WI38 (cell line): Measurements from ENCODE around the gene RNF26.

ENCODE experiments used
- H3K4me3 ChIP-seq: 2 replicates; pipeline ENCODE4 v1.5.1; 2011; ENCODE audit warnings: low read depth, mild to moderate bottlenecking, control low read depth, low read length
- TF ChIP-seq, protein P1 (sequence below): IDR thresholded peaks from 2 replicates; pipeline ENCODE4 v1.5.1; 2012; ENCODE audit warnings: low read depth, mild to moderate bottlenecking, control low read depth, low read length

RNF26 gene

DNA sequence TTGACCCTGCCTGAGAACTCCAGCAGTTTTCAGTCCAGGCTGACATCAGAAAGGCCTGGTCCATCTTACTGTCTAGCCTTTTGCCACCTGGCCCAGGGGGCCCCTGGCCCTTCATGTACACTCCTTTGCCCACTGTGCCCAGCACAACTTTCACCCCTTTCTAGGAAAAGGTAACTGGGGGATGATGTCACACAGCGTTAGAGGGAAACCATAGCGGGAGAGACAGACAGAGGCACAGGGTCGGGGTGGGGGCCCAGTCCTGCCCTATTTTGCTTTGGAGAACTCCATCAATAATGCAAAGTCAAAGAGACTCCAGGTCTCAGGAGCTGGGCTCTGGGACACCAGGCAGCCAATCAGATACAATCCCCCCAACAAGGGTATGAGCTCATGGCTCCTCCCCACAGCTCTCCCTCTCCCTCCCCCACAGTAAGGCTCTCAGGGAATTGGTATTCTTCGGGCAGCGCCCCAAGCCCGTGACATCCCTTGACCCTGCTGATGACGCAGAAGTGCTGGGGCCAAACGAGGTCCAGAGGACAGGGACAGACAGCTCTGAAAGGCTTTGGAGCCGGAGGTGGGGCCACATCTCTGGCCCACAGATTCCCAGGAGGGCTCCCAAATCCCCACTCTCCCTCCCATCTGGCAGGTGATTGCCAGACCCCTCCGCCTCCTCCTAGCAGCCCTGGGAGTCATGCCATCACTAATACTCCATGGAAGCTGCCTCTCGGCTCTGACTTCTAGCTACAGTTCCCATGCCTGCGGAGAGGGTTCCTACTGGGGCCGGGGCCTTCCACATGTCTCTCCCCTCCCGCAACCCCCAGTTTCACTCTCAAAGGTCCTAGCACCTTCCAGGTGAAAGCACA, 41.2 kb downstream of the RNF26 start:
- TF ChIP-seq, protein P1, sequence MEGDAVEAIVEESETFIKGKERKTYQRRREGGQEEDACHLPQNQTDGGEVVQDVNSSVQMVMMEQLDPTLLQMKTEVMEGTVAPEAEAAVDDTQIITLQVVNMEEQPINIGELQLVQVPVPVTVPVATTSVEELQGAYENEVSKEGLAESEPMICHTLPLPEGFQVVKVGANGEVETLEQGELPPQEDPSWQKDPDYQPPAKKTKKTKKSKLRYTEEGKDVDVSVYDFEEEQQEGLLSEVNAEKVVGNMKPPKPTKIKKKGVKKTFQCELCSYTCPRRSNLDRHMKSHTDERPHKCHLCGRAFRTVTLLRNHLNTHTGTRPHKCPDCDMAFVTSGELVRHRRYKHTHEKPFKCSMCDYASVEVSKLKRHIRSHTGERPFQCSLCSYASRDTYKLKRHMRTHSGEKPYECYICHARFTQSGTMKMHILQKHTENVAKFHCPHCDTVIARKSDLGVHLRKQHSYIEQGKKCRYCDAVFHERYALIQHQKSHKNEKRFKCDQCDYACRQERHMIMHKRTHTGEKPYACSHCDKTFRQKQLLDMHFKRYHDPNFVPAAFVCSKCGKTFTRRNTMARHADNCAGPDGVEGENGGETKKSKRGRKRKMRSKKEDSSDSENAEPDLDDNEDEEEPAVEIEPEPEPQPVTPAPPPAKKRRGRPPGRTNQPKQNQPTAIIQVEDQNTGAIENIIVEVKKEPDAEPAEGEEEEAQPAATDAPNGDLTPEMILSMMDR: no peak
- H3K4me3 ChIP-seq: no peak overlapping the region

DNA sequence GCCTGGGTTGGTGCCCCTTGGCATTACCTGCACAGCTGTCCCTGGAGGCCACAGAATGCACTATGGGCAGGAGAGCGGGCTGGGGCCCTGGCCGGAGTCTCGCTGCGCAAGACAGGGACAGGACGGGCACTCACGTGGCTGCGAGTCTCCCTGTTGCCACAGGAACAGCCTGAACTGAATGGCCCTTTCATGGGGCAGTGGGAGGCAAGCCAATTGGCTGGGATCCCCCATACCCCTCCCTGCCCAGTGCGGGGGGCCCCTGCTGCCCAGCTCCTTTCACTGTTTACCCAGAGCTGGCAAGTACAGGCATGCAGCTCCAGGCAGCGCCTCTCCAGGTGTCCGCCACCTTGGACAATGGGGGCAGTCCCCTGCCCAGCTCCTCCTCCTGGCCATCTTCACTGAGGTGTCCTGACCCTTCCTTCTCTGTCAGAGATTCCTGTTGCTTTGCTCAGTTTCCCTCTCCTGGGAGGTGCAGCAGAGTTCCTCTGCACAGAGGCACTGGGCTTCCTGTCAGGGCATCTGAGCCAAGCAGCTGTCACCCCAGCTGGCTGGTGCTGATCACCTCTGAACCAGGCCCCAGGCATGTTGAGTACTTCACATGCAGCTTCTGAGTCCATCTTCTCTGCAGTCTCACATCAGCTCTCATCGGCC, 42.0 kb downstream of the RNF26 start:
- TF ChIP-seq, protein P1: no peak
- no peak overlapping the region for H3K4me3 ChIP-seq

GRCh38 chr11:119377112-119377901, 43.0 kb downstream of the RNF26 start:
- TF ChIP-seq, protein P1: no peak

GRCh38 chr11:119377961-119378667, 43.8 kb downstream of the RNF26 start:
- no peak overlapping the region for H3K4me3 ChIP-seq
- TF ChIP-seq, protein P1: no peak

More at GRCh38 chr11:119377112-119377901, 43.0 kb downstream of the RNF26 start:
- H3K4me3 ChIP-seq: no peak overlapping the region

GRCh38 chr11:119378851-119379465, 44.6 kb downstream of the RNF26 start:
- TF ChIP-seq, protein P1: no peak

DNA sequence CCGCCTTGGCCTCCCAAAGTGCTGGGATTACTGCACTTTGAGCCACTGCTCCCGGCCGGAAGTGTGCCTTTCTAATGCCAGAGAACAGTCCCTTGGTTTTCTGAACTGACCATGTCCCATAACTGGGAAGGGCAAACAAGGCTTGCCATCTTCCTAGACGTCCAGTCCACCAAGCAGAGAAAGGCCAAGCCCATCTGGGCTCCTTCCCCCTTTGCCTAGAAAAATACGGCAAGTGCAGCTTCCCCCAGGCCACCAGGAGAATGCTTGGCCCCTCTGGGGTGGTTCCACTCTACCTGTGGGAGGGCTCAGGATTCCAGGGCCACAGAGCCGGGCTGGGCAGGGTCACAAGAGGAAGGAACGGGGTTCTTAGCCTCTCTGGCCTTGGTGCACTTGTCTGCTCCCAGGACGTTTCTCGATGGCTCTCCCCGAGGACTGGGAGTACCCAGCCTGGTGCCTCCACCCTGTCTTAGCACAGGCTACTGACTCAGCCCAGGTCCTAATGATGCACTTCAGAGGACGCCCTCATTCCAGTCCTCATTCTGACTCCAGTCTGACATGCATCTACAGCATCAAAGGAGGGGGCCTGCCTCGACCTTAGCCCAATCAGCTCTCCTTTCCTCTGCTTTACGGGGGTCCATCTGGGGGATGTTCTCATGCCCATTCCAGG, 46.0 kb downstream of the RNF26 start:
- TF ChIP-seq, protein P1: no peak
- H3K4me3 ChIP-seq: no peak overlapping the region

More at GRCh38 chr11:119378851-119379465, 44.6 kb downstream of the RNF26 start:
- H3K4me3 ChIP-seq: no peak overlapping the region
